ENCODE measurements around the gene FST.

Gene FST

DNA sequence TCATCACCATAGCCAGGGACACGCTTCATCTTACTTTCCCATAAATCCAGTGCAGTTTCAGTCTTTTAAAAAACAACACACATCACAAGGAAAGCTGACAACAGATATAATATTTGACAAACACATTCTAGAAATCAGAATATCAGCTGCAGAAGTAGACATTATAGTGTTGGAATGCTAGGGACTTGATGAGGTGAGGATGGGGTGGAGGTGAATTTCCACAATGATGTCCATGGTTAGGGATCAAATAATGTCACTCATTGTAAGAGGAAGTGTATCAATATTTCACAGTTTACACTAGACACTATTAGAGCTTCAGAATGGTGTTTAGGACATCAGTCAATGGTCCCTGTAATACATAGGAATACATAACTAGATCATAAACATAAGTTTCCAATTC lies 7.0 kb downstream of the FST start:
- H3K27ac ChIP-seq = no peak overlapping the region
- DNase-seq (ENCODE audit: low spot score) = no peak
- ChIA-PET POLR2A (ENCODE audit: low non-redundant PET) (no interaction called here), CTCF (interaction anchor here (0.6 to 0.7 kb wide), 2 partner anchors 10 to 517 kb away, joined by 3 to 4 read pairs; no protein-coding TSS in a partner anchor)
- TF ChIP-seq, protein P1, sequence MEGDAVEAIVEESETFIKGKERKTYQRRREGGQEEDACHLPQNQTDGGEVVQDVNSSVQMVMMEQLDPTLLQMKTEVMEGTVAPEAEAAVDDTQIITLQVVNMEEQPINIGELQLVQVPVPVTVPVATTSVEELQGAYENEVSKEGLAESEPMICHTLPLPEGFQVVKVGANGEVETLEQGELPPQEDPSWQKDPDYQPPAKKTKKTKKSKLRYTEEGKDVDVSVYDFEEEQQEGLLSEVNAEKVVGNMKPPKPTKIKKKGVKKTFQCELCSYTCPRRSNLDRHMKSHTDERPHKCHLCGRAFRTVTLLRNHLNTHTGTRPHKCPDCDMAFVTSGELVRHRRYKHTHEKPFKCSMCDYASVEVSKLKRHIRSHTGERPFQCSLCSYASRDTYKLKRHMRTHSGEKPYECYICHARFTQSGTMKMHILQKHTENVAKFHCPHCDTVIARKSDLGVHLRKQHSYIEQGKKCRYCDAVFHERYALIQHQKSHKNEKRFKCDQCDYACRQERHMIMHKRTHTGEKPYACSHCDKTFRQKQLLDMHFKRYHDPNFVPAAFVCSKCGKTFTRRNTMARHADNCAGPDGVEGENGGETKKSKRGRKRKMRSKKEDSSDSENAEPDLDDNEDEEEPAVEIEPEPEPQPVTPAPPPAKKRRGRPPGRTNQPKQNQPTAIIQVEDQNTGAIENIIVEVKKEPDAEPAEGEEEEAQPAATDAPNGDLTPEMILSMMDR (conservative IDR thresholded peaks at IDR 0.05; ENCODE audit: low read depth) = no peak

DNA sequence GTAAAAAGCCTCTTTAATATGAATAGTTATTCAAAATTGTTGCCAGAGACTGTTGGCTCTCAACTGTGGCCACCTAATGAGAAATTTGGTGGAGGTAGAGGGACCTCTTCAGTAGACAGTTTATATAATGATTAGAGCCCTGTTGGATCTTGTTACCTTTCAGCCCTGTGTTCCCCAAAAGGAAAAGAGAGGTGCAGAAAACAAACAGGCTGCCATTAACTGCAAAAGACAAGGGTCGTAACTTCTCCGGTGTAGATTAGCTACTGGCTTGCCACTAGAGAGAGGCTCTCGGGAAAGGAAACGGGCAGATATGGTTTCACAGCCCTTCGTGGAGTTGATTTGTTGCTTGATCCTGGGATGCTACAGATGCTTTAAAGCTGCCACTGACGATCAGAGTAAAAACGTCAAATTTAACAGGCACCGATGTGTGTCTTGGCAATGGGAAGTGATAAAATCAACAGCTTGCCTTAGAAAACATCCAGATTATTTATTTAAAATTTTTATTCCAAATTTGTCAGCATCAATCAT lies 7.8 kb downstream of the FST start:
- TF ChIP-seq, protein P1 (conservative IDR thresholded peaks at IDR 0.05; ENCODE audit: low read depth) = no peak
- H3K27ac ChIP-seq = no peak overlapping the region
- DNase-seq (ENCODE audit: low spot score) = no peak
- ChIA-PET CTCF (no interaction called here), POLR2A (ENCODE audit: low non-redundant PET) (no interaction called here)

DNA sequence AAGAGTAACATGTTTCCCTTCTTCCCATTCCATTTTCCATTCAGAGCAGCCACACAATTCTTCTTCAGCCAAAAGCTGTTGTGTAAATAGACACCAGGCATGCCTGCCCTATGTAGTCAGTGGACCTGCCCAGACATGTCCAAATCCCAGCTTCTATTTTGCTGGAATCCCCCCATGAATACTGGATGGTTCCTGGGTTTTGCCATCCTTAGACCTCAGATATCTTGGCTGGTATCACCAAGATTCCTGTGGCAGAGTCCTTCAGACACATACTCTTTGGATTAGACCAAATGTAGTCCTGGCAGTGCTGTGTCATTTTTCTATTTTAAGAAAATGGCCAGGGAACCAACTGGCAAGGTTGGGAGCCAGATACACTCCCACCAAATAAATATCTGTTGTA lies 10.3 kb downstream of the FST start:
- ChIA-PET POLR2A (ENCODE audit: low non-redundant PET) (interaction anchor here (0.5 kb wide), 1 partner anchor 349 kb away, joined by 3 read pairs; no protein-coding TSS in a partner anchor), CTCF (no interaction called here)
- TF ChIP-seq, protein P1 (conservative IDR thresholded peaks at IDR 0.05; ENCODE audit: low read depth) = no peak
- H3K27ac ChIP-seq = no peak overlapping the region
- DNase-seq (ENCODE audit: low spot score) = peak; percentile 71

DNA sequence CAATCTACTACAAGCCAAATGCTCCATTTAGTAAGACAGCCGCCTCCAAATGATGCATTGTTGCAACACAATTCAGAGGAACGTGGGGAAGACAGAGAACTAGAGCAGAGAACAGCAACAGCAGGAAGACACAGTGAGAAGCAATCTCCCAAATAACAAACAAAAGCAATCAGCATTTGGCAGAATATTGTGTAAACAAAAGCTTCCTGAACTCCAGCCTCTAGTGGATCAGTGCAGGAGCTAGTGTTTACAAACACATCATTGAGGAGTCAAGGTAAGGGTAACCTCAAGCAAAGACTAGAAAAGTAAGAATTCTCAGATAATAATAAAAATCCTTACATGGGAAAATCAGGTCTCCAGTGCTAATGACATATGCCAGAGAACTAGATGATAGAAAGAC lies 20.6 kb downstream of the FST start:
- DNase-seq (ENCODE audit: low spot score) = no peak
- ChIA-PET POLR2A (ENCODE audit: low non-redundant PET) (no interaction called here), CTCF (no interaction called here)
- no peak overlapping the region for H3K27ac ChIP-seq
- TF ChIP-seq, protein P1 (conservative IDR thresholded peaks at IDR 0.05; ENCODE audit: low read depth) = no peak

DNA sequence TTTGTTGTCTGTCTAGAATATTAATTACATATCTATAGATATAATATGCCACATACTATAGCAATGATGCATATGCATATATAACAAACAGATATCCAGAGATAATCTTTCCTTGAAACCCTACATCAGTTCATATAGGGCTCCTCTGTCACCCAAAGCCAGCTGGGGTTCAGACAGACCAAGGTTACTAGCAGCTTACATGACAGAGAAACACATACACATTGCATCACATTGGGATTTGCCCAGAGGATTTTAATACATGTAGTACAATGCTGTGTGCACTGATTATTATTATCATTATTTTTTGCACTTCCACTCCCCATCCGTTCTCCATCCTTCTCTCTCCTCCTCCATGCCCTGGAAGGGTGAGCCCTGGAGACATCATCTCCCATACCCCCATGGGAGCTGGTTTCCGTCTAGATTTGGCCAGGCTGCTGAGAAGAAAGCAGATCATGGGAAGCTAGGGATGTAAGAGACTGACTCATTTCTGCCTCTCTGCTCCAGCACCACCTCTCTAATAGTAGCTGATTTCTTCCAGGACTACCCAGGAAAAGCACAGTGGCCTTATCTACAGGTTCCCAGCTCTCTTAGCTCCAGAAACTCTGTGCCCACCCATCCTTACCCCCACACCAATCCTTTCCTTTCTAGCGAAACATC lies 23.3 kb downstream of the FST start:
- TF ChIP-seq, protein P1 (conservative IDR thresholded peaks at IDR 0.05; ENCODE audit: low read depth) = no peak
- CTCF ChIA-PET = interaction anchor here (0.5 kb wide), 1 partner anchor 354 kb away, joined by 3 read pairs; no protein-coding TSS in a partner anchor
- POLR2A ChIA-PET (ENCODE audit: low non-redundant PET) = no interaction called here
- no peak for DNase-seq (ENCODE audit: low spot score)
- H3K27ac ChIP-seq = no peak overlapping the region

DNA sequence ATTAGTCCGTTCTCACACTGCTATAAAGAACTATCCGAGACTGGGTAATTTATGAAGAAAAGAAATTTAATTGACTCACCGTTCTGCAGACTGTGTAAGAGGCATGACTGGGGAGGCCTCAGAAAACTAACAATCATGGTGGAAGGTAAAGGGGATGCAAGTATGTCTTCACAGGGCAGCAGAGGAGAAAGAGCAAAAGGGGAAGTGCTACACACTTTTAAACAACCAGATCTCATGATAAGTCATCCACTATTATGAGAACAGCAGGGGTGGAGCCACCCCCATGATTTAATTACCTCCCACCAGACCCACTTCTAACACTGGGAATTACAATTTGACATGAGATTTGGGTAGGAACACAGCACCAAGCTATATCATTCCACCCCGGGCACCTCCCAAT lies 26.6 kb downstream of the FST start:
- TF ChIP-seq, protein P1 (conservative IDR thresholded peaks at IDR 0.05; ENCODE audit: low read depth) = no peak
- H3K27ac ChIP-seq = no peak overlapping the region
- ChIA-PET CTCF (interaction anchor here (0.6 kb wide), 1 partner anchor 321 kb away, joined by 11 read pairs; no protein-coding TSS in a partner anchor), POLR2A (ENCODE audit: low non-redundant PET) (no interaction called here)
- no peak for DNase-seq (ENCODE audit: low spot score)

All from RWPE1 (cell line).